MCF 10A (cell line): ENCODE data around the gene RPL22. TPM values are rescaled to one million over a fixed set of nuclear protein-coding genes. Genes with fewer than 3 reads are reported as not detected.

Experiments
- BruUV-seq: library from RNA; stranded (reverse); fragments of 400-500 nt; replicated peaks from 2 replicates; lab custom pipeline; 2021; lab: Mats Ljungman, UMichigan
- CTCF ChIA-PET: fragments of 300-600 bp; sonication (Branson Sonifier 250); formaldehyde crosslinking; extraction: SDS; loops from one replicate; lab custom pipeline; 2021; ENCODE audit warnings: antibody characterized with exemption, inconsistent platforms; lab: Yijun Ruan, JAX
- POLR2A ChIA-PET: fragments of 300-600, 350-650 bp; sonication (Branson Sonifier 250); formaldehyde crosslinking; extraction: SDS; loops from one replicate; lab custom pipeline; 2020; ENCODE audit warnings: antibody characterized with exemption, inconsistent platforms; lab: Yijun Ruan, JAX
- DNase-seq: peaks from one replicate; pipeline ENCODE4 v3.0.0-alpha.2; 2018; ENCODE audit not compliant: unreplicated experiment
- H3K27ac Mint-ChIP-seq: one replicate; pipeline ENCODE4 v1.8.0; 2022; ENCODE audit warnings: mild to moderate bottlenecking, low read depth, mixed read lengths; ENCODE audit not compliant: unreplicated experiment
- H3K27me3 Mint-ChIP-seq: one replicate; pipeline ENCODE4 v1.8.0; 2022; ENCODE audit warnings: mixed read lengths; ENCODE audit not compliant: insufficient read depth, unreplicated experiment
- H3K36me3 Mint-ChIP-seq: one replicate; pipeline ENCODE4 v1.8.0; 2022; ENCODE audit warnings: mild to moderate bottlenecking, moderate library complexity, mixed read lengths; ENCODE audit not compliant: insufficient read depth, unreplicated experiment
- H3K4me1 Mint-ChIP-seq: one replicate; pipeline ENCODE4 v1.8.0; 2022; ENCODE audit warnings: mixed read lengths; ENCODE audit not compliant: insufficient read depth, unreplicated experiment
- H3K4me3 Mint-ChIP-seq: one replicate; pipeline ENCODE4 v1.8.0; 2022; ENCODE audit warnings: mild to moderate bottlenecking, moderate library complexity, mixed read lengths; ENCODE audit not compliant: unreplicated experiment
- H3K9me3 Mint-ChIP-seq: one replicate; pipeline ENCODE4 v1.8.0; 2022; ENCODE audit warnings: mixed read lengths; ENCODE audit not compliant: unreplicated experiment
- intact Hi-C: fragments of 100-400 bp; cut with micrococcal nuclease; formaldehyde crosslinking; loops from 2 replicates; pipeline ENCODE4 v1.14.1; 2022
- total RNA-seq: library from RNA; stranded (reverse); gene quantifications from 2 replicates; pipeline ENCODE4 v1.2.3, GENCODE V29; 2022
- TF ChIP-seq, protein P1 (sequence below): fragments of 200-600 bp; IDR thresholded peaks from one replicate; pipeline ENCODE4 v1.8.0; 2022; ENCODE audit warnings: antibody characterized with exemption, mild to moderate bottlenecking; ENCODE audit not compliant: unreplicated experiment

Gene RPL22
- total RNA-seq, 1 experiment from 2014 or later: 477 TPM

DNA sequence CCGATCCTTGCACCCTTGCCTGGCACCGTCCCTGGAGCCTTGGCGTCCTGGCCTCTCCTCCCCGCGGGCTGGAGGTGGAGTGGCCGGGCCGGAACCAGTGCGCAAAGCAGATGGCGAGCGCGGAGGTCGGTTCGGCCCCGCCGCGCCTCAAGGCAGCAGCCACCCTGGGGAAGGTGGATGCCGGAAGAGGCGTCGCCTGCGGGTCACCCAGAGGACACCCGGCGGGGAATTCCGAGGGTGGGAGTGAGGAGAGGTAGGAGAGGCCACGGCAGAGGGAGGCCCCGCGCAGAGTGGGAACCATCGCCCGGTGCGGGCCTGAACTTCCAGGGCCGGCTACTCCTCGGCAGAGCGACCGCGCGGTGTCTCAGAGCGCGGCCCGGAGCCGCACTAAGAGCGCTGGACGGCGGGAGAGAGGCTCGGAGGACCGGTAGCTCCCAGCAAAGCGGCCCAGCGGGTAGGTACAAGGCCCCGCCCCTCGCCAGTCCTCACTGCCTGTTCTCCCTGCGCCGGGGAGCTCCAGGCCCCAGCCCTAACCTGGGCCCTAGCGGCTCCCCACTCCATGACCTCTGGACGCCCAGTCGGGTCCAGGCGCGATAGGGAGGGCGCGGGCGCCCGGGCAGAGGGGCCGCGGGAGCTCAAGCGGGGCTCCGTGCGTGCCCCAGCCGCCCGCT, 6.6 kb upstream of the RPL22 start, which contains the start of gene RNF207:
Gene RNF207 (plus strand): TSS at position 271 of the 671 bp plus-strand sequence. CDS start 417 bp downstream, outside the sequence.
- peak; percentile 72 for DNase-seq
- H3K9me3 Mint-ChIP-seq: no peaks in the 10 kb centered on the region
- no peaks in the 10 kb centered on the region for H3K36me3 Mint-ChIP-seq
- intact Hi-C loops: loop anchor here (10.0 kb wide), 1 partner anchor 151 kb away; no protein-coding TSS in a partner anchor
- no peaks in the 10 kb centered on the region for H3K4me1 Mint-ChIP-seq
- no peak within 1 kb of the TSS for H3K27ac Mint-ChIP-seq
- TF ChIP-seq, protein P1, sequence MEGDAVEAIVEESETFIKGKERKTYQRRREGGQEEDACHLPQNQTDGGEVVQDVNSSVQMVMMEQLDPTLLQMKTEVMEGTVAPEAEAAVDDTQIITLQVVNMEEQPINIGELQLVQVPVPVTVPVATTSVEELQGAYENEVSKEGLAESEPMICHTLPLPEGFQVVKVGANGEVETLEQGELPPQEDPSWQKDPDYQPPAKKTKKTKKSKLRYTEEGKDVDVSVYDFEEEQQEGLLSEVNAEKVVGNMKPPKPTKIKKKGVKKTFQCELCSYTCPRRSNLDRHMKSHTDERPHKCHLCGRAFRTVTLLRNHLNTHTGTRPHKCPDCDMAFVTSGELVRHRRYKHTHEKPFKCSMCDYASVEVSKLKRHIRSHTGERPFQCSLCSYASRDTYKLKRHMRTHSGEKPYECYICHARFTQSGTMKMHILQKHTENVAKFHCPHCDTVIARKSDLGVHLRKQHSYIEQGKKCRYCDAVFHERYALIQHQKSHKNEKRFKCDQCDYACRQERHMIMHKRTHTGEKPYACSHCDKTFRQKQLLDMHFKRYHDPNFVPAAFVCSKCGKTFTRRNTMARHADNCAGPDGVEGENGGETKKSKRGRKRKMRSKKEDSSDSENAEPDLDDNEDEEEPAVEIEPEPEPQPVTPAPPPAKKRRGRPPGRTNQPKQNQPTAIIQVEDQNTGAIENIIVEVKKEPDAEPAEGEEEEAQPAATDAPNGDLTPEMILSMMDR: no peak
- ChIA-PET CTCF (interaction anchor here (0.5 to 1.2 kb wide), 6 partner anchors 8 to 40 kb away, joined by 3 to 6 read pairs (median 4); no protein-coding TSS in a partner anchor), POLR2A (interaction anchor here (0.9 to 3.1 kb wide), 5 partner anchors 10 to 396 kb away, joined by 3 to 10 read pairs (median 4); partner anchors contain the start of gene ICMT)
- no peaks in the 10 kb centered on the region for H3K27me3 Mint-ChIP-seq
- peak within 1 kb of the TSS; percentile 71 for H3K4me3 Mint-ChIP-seq
- no TSS peak for BruUV-seq

DNA sequence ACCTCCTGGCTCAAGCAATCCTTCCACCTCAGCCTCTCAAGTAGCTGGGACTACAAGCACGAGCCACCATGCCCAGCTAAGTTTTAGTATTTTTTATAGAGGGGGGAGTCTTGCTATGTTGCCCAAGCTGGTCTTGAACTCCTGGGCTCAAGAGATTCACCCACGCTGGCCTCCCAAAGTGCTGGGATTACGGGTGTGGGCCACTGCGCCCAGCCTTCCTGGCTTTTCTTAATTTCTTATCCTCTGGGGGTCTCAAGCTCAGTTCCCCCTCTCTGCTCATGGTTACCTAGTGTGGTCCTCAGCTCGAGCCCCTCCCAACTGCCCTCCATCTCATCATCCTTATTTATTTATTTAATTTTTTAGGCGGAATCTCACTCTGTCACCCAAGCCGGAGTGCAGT, 2.9 kb upstream of the RPL22 start:
- ChIA-PET POLR2A (interaction anchor here (0.6 kb wide), 1 partner anchor 34 kb away, joined by 3 read pairs; the partner anchor contains the start of gene ICMT), CTCF (interaction anchor here (1.0 to 1.9 kb wide), 3 partner anchors 33 to 45 kb away, joined by 3 to 11 read pairs (median 4); no protein-coding TSS in a partner anchor)
- no peaks in the 10 kb centered on the region for H3K27me3 Mint-ChIP-seq
- TF ChIP-seq, protein P1: no peak
- intact Hi-C loops: loop anchor here (10.0 kb wide), 1 partner anchor 147 kb away; no protein-coding TSS in a partner anchor
- no peak for DNase-seq
- H3K36me3 Mint-ChIP-seq: peaks cover 13% of the 10 kb centered on the region
- no peaks in the 10 kb centered on the region for H3K9me3 Mint-ChIP-seq
- no peak overlapping the region for H3K4me3 Mint-ChIP-seq
- no TSS peak for BruUV-seq
- peaks cover 18% of the 10 kb centered on the region for H3K4me1 Mint-ChIP-seq
- H3K27ac Mint-ChIP-seq: no peak overlapping the region

DNA sequence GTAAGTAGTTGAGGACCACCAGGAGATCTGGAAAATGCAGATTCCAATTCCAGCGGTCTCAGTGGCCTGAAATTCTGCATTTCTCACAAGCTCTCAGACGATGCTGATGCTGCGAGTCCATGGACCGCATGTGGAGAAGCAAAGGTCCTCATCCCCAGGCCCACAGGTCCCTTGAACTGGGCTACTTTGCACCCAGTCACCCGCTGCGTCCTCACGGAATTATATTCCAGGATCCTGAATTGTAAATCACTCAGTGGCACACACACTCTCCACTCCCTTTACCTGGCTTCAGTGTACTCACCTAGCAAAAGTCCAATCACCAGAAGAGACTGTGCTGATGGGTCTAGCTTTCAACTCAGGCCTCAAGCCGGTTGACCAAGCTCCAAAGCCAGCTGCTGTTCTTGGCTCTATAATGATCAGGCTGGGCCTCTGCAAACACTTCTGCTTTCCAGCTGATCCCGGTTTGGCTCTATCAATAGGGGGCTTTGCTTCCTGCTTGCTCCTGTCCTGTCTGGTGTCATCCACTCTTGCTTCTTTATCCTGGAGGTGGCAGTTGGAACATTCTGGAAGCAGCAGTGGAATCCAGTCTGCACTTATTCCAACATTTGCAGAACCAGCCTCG, 904 bp upstream of the RPL22 start:
- peak overlapping the region; percentile 87 for H3K4me3 Mint-ChIP-seq
- no peaks in the 10 kb centered on the region for H3K9me3 Mint-ChIP-seq
- peaks cover 33% of the 10 kb centered on the region for H3K36me3 Mint-ChIP-seq
- TF ChIP-seq, protein P1: no peak
- no peak for DNase-seq
- intact Hi-C loops: loop anchor here (10.0 kb wide), 1 partner anchor 145 kb away; no protein-coding TSS in a partner anchor
- peaks cover 25% of the 10 kb centered on the region for H3K4me1 Mint-ChIP-seq
- H3K27me3 Mint-ChIP-seq: no peaks in the 10 kb centered on the region
- peak overlapping the region; percentile 97 for H3K27ac Mint-ChIP-seq
- no TSS peak for BruUV-seq
- POLR2A ChIA-PET: interaction anchor here (0.8 to 3.2 kb wide), 5 partner anchors 20 to 186 kb away, joined by 3 to 42 read pairs (median 4); partner anchors contain the start of gene ICMT
- CTCF ChIA-PET: interaction anchor here (0.6 to 0.7 kb wide), 3 partner anchors 44 to 182 kb away, joined by 3 read pairs; no protein-coding TSS in a partner anchor
